K562 (cell line): ENCODE data around the gene ATF6B. TPM values are rescaled to one million over a fixed set of nuclear protein-coding genes. Genes with fewer than 3 reads are reported as not detected.

Experiments
- CEBPB ChIP-seq: fragments of 450-650 bp; IDR thresholded peaks from 2 replicates; pipeline ENCODE4 v1.6.1; 2016; ENCODE audit warnings: missing genetic modification characterization, missing compliant biosample characterization
- KHSRP ChIP-seq: fragments of 450-650 bp; IDR thresholded peaks from 2 replicates; pipeline ENCODE4 v1.6.1; 2017
- KLF16 ChIP-seq: IDR thresholded peaks from 2 replicates; pipeline ENCODE4 v1.6.1; 2016; ENCODE audit warnings: antibody characterized with exemption
- POU5F1 ChIP-seq: fragments of 150-350 bp; IDR thresholded peaks from 2 replicates; pipeline ENCODE4 v1.6.1; 2014; ENCODE audit warnings: borderline replicate concordance, low read length, low read depth, mild to moderate bottlenecking; ENCODE audit not compliant: partially characterized antibody
- RBBP5 ChIP-seq: fragments of 200-600 bp; sonication (generic); IDR thresholded peaks from 2 replicates; pipeline ENCODE4 v1.6.1; 2012; ENCODE audit warnings: borderline replicate concordance, mild to moderate bottlenecking, low read length, control low read depth, inconsistent platforms; ENCODE audit not compliant: insufficient read depth, poor library complexity, severe bottlenecking
- SIN3A ChIP-seq, 2 experiments: fragments of 150-350 bp in 1 of 2; IDR thresholded peaks; 2 replicates each; pipeline ENCODE4 v1.6.1; 2011 to 2016; ENCODE audit warnings: borderline replicate concordance in 2 of 2, low read depth in 2 of 2, low read length in 2 of 2, mild to moderate bottlenecking in 2 of 2, moderate library complexity in 2 of 2; ENCODE audit not compliant: control insufficient read depth in 1 of 2
- SIX5 ChIP-seq, 2 experiments: IDR thresholded peaks; 2 replicates each; pipeline ENCODE4 v1.6.1; 2011; ENCODE audit warnings: low read length in 2 of 2, borderline replicate concordance in 1 of 2, low read depth in 1 of 2, mild to moderate bottlenecking in 1 of 2, moderate library complexity in 1 of 2; ENCODE audit not compliant: insufficient read depth in 1 of 2
- YY1 ChIP-seq, 3 experiments: IDR thresholded peaks; 2 replicates each; pipeline ENCODE4 v1.6.1; 2011; ENCODE audit warnings: low read length in 2 of 3, mild to moderate bottlenecking in 2 of 3, moderate library complexity in 2 of 3, borderline replicate concordance in 1 of 3, control low read depth in 1 of 3, low read depth in 1 of 3; ENCODE audit not compliant: insufficient read depth in 3 of 3, insufficient replicate concordance in 2 of 3, control insufficient read depth in 1 of 3, insufficient read length in 1 of 3; ENCODE audit errors: extremely low read depth in 1 of 3
- ZNF197 ChIP-seq: fragments of 200-800 bp; sonication (Bioruptor generic); IDR thresholded peaks from 2 replicates; pipeline ENCODE4 v1.6.1; 2016; ENCODE audit warnings: low read depth, missing genetic modification characterization, missing compliant biosample characterization
- ZNF224 ChIP-seq: sonication (generic); formaldehyde crosslinking; IDR thresholded peaks from 2 replicates; pipeline ENCODE4 v1.8.0; 2022; ENCODE audit warnings: mild to moderate bottlenecking, missing genetic modification reagents
- ZNF583 ChIP-seq: fragments of 250-450 bp; sonication (Bioruptor Pico); IDR thresholded peaks from 2 replicates; pipeline ENCODE4 v1.4.0; 2020
- polyA plus RNA-seq, 8 experiments: library from polyadenylated mRNA; depleted of rRNA in 4 of 8; stranded (reverse) in 5 of 8; unstranded in 3 of 8; fragments of >200 nt; fragmentation: Nextera tagmentation in 2 of 8; fragmentation: Illumina TruSeq in 1 of 8; extraction: Ambion mirVana in 2 of 8; extraction: Trizol in 1 of 8; gene quantifications; 2 replicates each; pipeline versions ENCODE4 v1.2.1 to v1.2.3, GENCODE V29; 2011 to 2014; ENCODE audit warnings: inconsistent platforms in 1 of 8, missing spikeins in 1 of 8
- total RNA-seq, 7 experiments: library from RNA; depleted of rRNA in 6 of 7; stranded (reverse); fragments of >200 nt in 6 of 7; fragmentation: Illumina TruSeq in 2 of 7; extraction: Trizol in 2 of 7; gene quantifications; 2 replicates each; pipeline versions ENCODE4 v1.2.1 to v1.2.3, GENCODE V29; 2011 to 2021; ENCODE audit warnings: low replicate concordance in 1 of 7
- TF ChIP-seq, protein P1 (sequence below): fragments of 200-800 bp; sonication (Bioruptor generic); IDR thresholded peaks from 2 replicates; pipeline ENCODE4 v1.6.1; 2017; ENCODE audit warnings: missing genetic modification characterization, missing compliant biosample characterization
- TF ChIP-seq, protein P2 (sequence below): fragments of 200-800 bp; sonication (Bioruptor generic); IDR thresholded peaks from 2 replicates; pipeline ENCODE4 v1.6.1; 2016; ENCODE audit warnings: missing genetic modification characterization, missing compliant biosample characterization
- TF ChIP-seq, protein P3 (sequence below), 2 experiments: IDR thresholded peaks; 2 replicates each; pipeline ENCODE4 v1.6.1; 2011; ENCODE audit warnings: borderline replicate concordance in 1 of 2, control low read depth in 1 of 2, low read depth in 1 of 2, low read length in 1 of 2, mild to moderate bottlenecking in 1 of 2, mixed read lengths in 1 of 2, moderate library complexity in 1 of 2; ENCODE audit not compliant: insufficient read depth in 1 of 2, insufficient read length in 1 of 2, poor library complexity in 1 of 2, severe bottlenecking in 1 of 2; ENCODE audit errors: extremely low read depth in 1 of 2
- TF ChIP-seq, protein P4 (sequence below): sonication (generic); formaldehyde crosslinking; IDR thresholded peaks from 2 replicates; pipeline ENCODE4 v1.9.0; 2022; ENCODE audit warnings: mild to moderate bottlenecking, missing genetic modification reagents

The ATF6B gene
- total and polyA plus RNA-seq, 9 of the 15 experiments (the other 6 are each of a cell fraction or from before 2014, with no cell fraction given) = 20.7 to 131 (median 31.7) TPM

DNA sequence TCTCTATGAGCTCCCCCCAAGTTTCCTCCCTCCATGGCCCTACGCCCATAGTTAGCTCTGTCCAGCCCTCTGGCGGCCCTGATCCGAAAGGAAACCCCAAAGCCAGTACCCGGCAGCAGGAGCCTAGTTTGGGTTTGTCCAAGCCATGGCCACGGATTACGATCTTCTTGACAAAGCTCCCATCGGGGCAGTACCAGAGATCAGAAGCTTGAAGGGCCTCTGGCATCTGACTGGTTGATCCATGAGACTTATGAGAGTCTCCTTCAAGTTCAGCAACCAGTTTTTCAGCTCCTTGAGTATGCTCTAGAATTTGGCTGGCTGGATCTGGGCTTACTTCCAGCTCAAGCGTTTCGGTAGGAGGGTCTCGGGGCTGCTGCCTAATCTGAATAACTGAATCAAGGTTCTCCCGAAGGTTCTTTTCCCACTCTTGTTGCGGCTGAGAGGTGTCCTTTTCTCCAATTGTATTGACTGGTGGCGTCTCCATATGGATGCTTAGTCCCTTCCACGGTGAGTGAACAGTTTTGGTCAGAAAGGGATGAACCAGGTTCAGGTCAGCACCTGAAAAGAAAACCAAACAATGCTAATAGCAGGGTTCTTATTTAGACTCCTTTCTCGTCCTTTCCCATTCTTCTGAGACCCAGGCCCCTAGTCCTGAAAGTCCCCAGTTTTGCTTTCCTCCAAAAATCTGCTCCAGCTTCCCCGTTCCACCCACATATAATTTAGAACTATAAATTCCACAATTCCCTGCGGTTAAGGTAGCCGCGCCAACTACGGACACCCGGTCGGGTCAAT, 1.4 kb upstream of the ATF6B start (continued):
- TF ChIP-seq, protein P1, sequence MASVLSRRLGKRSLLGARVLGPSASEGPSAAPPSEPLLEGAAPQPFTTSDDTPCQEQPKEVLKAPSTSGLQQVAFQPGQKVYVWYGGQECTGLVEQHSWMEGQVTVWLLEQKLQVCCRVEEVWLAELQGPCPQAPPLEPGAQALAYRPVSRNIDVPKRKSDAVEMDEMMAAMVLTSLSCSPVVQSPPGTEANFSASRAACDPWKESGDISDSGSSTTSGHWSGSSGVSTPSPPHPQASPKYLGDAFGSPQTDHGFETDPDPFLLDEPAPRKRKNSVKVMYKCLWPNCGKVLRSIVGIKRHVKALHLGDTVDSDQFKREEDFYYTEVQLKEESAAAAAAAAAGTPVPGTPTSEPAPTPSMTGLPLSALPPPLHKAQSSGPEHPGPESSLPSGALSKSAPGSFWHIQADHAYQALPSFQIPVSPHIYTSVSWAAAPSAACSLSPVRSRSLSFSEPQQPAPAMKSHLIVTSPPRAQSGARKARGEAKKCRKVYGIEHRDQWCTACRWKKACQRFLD (CRISPR knock-in tag) = 0 out of 2 replicates have a peak, but pooled peaks have one; percentile 45
- TF ChIP-seq KHSRP = no peak
- peak; percentile 85 for TF ChIP-seq POU5F1
- no peak for TF ChIP-seq RBBP5
- peak in 1 of 2 experiments; percentile 52; a peak in 1 of 4 replicates for TF ChIP-seq SIX5 (IDR thresholded peaks at IDR 0.05; ENCODE audit: borderline replicate concordance in 1 of 2, insufficient read depth in 1 of 2, low read depth in 1 of 2, low read length in 2 of 2)
- peak in 1 of 3 experiments; percentile 33 for TF ChIP-seq YY1 (IDR thresholded peaks at IDR 0.05; ENCODE audit: borderline replicate concordance in 1 of 3, control insufficient read depth in 1 of 3, extremely low read depth in 1 of 3, insufficient read depth in 3 of 3, insufficient read length in 1 of 3, insufficient replicate concordance in 2 of 3, low read depth in 1 of 3, low read length in 2 of 3)
- 0 out of 2 replicates have a peak, but pooled peaks have one; percentile 30 for TF ChIP-seq ZNF224 (CRISPR knock-in tag)
- TF ChIP-seq, protein P2, sequence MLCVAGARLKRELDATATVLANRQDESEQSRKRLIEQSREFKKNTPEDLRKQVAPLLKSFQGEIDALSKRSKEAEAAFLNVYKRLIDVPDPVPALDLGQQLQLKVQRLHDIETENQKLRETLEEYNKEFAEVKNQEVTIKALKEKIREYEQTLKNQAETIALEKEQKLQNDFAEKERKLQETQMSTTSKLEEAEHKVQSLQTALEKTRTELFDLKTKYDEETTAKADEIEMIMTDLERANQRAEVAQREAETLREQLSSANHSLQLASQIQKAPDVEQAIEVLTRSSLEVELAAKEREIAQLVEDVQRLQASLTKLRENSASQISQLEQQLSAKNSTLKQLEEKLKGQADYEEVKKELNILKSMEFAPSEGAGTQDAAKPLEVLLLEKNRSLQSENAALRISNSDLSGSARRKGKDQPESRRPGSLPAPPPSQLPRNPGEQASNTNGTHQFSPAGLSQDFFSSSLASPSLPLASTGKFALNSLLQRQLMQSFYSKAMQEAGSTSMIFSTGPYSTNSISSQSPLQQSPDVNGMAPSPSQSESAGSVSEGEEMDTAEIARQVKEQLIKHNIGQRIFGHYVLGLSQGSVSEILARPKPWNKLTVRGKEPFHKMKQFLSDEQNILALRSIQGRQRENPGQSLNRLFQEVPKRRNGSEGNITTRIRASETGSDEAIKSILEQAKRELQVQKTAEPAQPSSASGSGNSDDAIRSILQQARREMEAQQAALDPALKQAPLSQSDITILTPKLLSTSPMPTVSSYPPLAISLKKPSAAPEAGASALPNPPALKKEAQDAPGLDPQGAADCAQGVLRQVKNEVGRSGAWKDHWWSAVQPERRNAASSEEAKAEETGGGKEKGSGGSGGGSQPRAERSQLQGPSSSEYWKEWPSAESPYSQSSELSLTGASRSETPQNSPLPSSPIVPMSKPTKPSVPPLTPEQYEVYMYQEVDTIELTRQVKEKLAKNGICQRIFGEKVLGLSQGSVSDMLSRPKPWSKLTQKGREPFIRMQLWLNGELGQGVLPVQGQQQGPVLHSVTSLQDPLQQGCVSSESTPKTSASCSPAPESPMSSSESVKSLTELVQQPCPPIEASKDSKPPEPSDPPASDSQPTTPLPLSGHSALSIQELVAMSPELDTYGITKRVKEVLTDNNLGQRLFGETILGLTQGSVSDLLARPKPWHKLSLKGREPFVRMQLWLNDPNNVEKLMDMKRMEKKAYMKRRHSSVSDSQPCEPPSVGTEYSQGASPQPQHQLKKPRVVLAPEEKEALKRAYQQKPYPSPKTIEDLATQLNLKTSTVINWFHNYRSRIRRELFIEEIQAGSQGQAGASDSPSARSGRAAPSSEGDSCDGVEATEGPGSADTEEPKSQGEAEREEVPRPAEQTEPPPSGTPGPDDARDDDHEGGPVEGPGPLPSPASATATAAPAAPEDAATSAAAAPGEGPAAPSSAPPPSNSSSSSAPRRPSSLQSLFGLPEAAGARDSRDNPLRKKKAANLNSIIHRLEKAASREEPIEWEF (CRISPR knock-in tag) = no peak
- peak; percentile 55; the same call in 1 of the 2 replicates for TF ChIP-seq KLF16
- TF ChIP-seq, protein P3, sequence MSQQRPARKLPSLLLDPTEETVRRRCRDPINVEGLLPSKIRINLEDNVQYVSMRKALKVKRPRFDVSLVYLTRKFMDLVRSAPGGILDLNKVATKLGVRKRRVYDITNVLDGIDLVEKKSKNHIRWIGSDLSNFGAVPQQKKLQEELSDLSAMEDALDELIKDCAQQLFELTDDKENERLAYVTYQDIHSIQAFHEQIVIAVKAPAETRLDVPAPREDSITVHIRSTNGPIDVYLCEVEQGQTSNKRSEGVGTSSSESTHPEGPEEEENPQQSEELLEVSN (IDR thresholded peaks at IDR 0.05; ENCODE audit: borderline replicate concordance in 1 of 2, extremely low read depth in 1 of 2, insufficient read depth in 1 of 2, insufficient read length in 1 of 2, low read depth in 1 of 2, low read length in 1 of 2, poor library complexity in 1 of 2, severe bottlenecking in 1 of 2) = peak in 1 of 2 experiments; percentile 8
- no peak for TF ChIP-seq ZNF583 (CRISPR knock-in tag)
- TF ChIP-seq CEBPB = no peak
- peak; percentile 73; the same call in 1 of the 2 replicates for TF ChIP-seq ZNF197
- peak in 1 of 2 experiments; percentile 83; a peak in 2 of 4 replicates for TF ChIP-seq SIN3A (IDR thresholded peaks at IDR 0.05; ENCODE audit: borderline replicate concordance in 2 of 2, control insufficient read depth in 1 of 2, low read depth in 2 of 2, low read length in 2 of 2)
- TF ChIP-seq, protein P4, sequence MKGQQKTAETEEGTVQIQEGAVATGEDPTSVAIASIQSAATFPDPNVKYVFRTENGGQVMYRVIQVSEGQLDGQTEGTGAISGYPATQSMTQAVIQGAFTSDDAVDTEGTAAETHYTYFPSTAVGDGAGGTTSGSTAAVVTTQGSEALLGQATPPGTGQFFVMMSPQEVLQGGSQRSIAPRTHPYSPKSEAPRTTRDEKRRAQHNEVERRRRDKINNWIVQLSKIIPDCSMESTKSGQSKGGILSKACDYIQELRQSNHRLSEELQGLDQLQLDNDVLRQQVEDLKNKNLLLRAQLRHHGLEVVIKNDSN (CRISPR knock-in tag) = peak; percentile 6; the same call in 1 of the 2 replicates
